SU-DHL-6 (cell line): ENCODE results near the gene HNRNPLL.

Experiments
- H2AFZ ChIP-seq: fragments of 200-600 bp; sonication (generic); 2 replicates; pipeline ENCODE4 v1.6.1; 2014; ENCODE audit warnings: low read depth, mild to moderate bottlenecking, moderate library complexity, mixed read lengths, antibody characterized with exemption, low read length; ENCODE audit not compliant: severe bottlenecking
- H3F3A ChIP-seq: fragments of 200-600 bp; shearing (Covaris generic); 2 replicates; pipeline ENCODE4 v1.6.0; 2016; ENCODE audit warnings: antibody characterized with exemption, mild to moderate bottlenecking; ENCODE audit not compliant: insufficient read depth
- H3K27ac ChIP-seq: fragments of 200-600 bp; sonication (generic); 2 replicates; pipeline ENCODE4 v1.5.1; 2016; ENCODE audit warnings: low read depth, mild to moderate bottlenecking, low read length, moderate library complexity, mixed read lengths
- H3K27me3 ChIP-seq: fragments of 200-600 bp; sonication (generic), shearing (Covaris generic); 2 replicates; pipeline ENCODE4 v1.6.0; 2014; ENCODE audit warnings: mild to moderate bottlenecking, low read length
- H3K36me3 ChIP-seq: fragments of 200-600 bp; sonication (generic); 2 replicates; pipeline ENCODE4 v1.6.1; 2014; ENCODE audit warnings: mild to moderate bottlenecking, low read length, mixed read lengths
- H3K4me2 ChIP-seq: fragments of 300-600, 200-600 bp; shearing (Covaris generic), sonication (generic); 2 replicates; pipeline ENCODE4 v1.6.0; 2014; ENCODE audit warnings: low read length, low read depth, mild to moderate bottlenecking; ENCODE audit not compliant: poor library complexity, severe bottlenecking
- H3K4me3 ChIP-seq: fragments of 200-600 bp; sonication (generic); 2 replicates; pipeline ENCODE4 v1.5.1; 2014; ENCODE audit warnings: antibody characterized with exemption, low read length, mild to moderate bottlenecking, mixed read lengths; ENCODE audit not compliant: insufficient read depth, poor library complexity, severe bottlenecking
- H3K79me2 ChIP-seq: fragments of 200-600 bp; sonication (generic); 2 replicates; pipeline ENCODE4 v1.6.1; 2014; ENCODE audit warnings: mild to moderate bottlenecking, low read length, moderate library complexity; ENCODE audit not compliant: insufficient read depth
- H3K9ac ChIP-seq: fragments of 200-600 bp; sonication (generic); 2 replicates; pipeline ENCODE4 v1.7.0; 2014; ENCODE audit warnings: mild to moderate bottlenecking, low read length
- H3K9me2 ChIP-seq: fragments of 200-600 bp; sonication (generic); replicated peaks from 2 replicates; pipeline ENCODE4 v1.6.1; 2014; ENCODE audit warnings: low read length; ENCODE audit not compliant: insufficient read depth
- H3K9me3 ChIP-seq: fragments of 200-600 bp; sonication (generic); 2 replicates; pipeline ENCODE4 v1.6.1; 2014; ENCODE audit warnings: low read length, mixed read lengths; ENCODE audit not compliant: insufficient read depth
- H4K20me1 ChIP-seq: fragments of 200-600 bp; sonication (generic); 2 replicates; pipeline ENCODE4 v1.6.1; 2014; ENCODE audit warnings: low read depth, mild to moderate bottlenecking, antibody characterized with exemption, low read length, moderate library complexity, mixed read lengths
- EZH2phosphoT487 ChIP-seq: fragments of 200-600 bp; sonication (generic), shearing (Covaris generic); conservative IDR thresholded peaks from 2 replicates; pipeline ENCODE4 v1.6.1; 2018; ENCODE audit warnings: mild to moderate bottlenecking, antibody characterized with exemption, low read length, moderate library complexity, mixed read lengths
- TF ChIP-seq, protein P1 (sequence below): fragments of 200-600 bp; sonication (generic); IDR thresholded peaks from one replicate; pipeline ENCODE4 v1.5.1; 2017; ENCODE audit warnings: antibody characterized with exemption, mild to moderate bottlenecking, low read length, moderate library complexity; ENCODE audit not compliant: insufficient read depth, poor library complexity, severe bottlenecking

Gene HNRNPLL

DNA sequence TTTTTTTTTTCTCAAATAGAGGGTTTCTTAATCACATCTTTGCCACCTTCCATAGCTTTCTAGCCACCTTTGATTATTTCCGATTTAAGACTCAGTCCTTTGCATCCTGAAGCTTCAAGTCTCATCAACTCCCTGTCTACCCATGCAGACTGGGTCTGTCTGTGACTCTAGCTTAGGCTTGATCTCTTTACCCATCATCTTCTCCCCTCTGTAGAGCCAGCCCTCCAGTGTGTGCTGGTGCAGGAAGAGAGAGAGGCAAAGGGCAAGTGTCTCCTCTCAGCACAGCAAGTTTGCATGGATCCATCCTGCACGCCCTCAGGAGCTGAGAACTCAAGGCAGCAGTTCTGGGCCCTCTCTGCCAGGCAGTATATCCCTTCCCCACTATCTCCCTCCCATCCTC lies 70.4 kb downstream of the HNRNPLL start:
- no peaks in the 10 kb centered on the region for H3F3A ChIP-seq
- H3K4me2 ChIP-seq: no peak overlapping the region
- no peak overlapping the region for H3K27ac ChIP-seq
- H3K9me2 ChIP-seq: no peaks in the 10 kb centered on the region
- H3K9me3 ChIP-seq: no peaks in the 10 kb centered on the region
- H3K9ac ChIP-seq: no peak overlapping the region
- TF ChIP-seq EZH2phosphoT487: no peak
- TF ChIP-seq, protein P1, sequence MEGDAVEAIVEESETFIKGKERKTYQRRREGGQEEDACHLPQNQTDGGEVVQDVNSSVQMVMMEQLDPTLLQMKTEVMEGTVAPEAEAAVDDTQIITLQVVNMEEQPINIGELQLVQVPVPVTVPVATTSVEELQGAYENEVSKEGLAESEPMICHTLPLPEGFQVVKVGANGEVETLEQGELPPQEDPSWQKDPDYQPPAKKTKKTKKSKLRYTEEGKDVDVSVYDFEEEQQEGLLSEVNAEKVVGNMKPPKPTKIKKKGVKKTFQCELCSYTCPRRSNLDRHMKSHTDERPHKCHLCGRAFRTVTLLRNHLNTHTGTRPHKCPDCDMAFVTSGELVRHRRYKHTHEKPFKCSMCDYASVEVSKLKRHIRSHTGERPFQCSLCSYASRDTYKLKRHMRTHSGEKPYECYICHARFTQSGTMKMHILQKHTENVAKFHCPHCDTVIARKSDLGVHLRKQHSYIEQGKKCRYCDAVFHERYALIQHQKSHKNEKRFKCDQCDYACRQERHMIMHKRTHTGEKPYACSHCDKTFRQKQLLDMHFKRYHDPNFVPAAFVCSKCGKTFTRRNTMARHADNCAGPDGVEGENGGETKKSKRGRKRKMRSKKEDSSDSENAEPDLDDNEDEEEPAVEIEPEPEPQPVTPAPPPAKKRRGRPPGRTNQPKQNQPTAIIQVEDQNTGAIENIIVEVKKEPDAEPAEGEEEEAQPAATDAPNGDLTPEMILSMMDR: no peak
- H3K79me2 ChIP-seq: no peaks in the 10 kb centered on the region
- no peaks in the 10 kb centered on the region for H3K36me3 ChIP-seq
- no peaks in the 10 kb centered on the region for H3K27me3 ChIP-seq
- no peaks in the 10 kb centered on the region for H4K20me1 ChIP-seq
- no peak overlapping the region for H3K4me3 ChIP-seq
- peak overlapping the region; percentile 83 for H2AFZ ChIP-seq

DNA sequence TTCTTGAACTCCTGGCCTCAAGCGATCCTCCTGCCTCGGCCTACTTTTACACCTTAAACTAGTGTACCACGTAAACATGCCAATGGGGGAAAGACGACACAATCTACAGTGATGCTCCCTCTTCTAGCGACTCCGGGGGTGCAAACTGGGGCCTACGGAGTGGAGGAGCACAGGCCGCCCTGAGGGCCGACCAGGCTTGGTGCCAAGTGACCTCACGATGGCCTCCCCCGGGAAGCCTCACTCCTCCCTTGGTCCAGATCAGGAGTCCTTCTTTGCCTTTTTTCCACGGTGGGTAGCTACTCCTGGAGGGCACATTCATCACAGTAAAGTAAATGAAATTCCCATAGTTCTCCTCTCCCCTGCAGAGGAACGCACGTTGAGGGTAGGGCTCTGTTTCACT lies 73.5 kb downstream of the HNRNPLL start:
- H3K36me3 ChIP-seq: no peaks in the 10 kb centered on the region
- H3K79me2 ChIP-seq: no peaks in the 10 kb centered on the region
- H3F3A ChIP-seq: no peaks in the 10 kb centered on the region
- H3K27me3 ChIP-seq: no peaks in the 10 kb centered on the region
- H2AFZ ChIP-seq: no peak overlapping the region
- no peak overlapping the region for H3K4me3 ChIP-seq
- H3K9me3 ChIP-seq: no peaks in the 10 kb centered on the region
- H3K27ac ChIP-seq: no peak overlapping the region
- no peaks in the 10 kb centered on the region for H4K20me1 ChIP-seq
- H3K9ac ChIP-seq: no peak overlapping the region
- H3K9me2 ChIP-seq: no peaks in the 10 kb centered on the region
- H3K4me2 ChIP-seq: no peak overlapping the region
- TF ChIP-seq EZH2phosphoT487: no peak
- TF ChIP-seq, protein P1: no peak

DNA sequence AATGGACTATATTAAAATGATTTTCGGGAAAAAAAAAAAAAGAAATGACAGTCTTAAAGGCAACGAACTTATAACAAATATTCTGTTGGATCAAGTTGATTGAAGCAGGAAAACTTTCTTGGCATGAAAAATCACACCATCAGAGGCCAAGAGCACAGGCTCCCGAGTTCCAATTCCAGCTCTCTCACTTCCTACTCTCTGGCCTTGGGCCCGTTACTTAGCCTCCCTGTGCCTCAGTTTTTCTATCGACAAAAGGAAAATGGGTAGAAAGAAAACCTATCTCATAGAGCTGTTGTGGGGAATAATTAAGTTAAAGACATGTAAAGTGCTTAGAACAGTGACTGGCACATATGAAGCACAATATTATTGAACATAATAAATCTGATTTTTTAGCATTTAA lies 74.2 kb downstream of the HNRNPLL start:
- no peak overlapping the region for H3K9ac ChIP-seq

More for the DNA sequence above, 74.2 kb downstream of the HNRNPLL start:
- H3K27me3 ChIP-seq: no peaks in the 10 kb centered on the region
- no peaks in the 10 kb centered on the region for H3K9me2 ChIP-seq
- TF ChIP-seq, protein P1: no peak
- no peak for TF ChIP-seq EZH2phosphoT487
- no peaks in the 10 kb centered on the region for H3K79me2 ChIP-seq
- no peaks in the 10 kb centered on the region for H3K9me3 ChIP-seq
- no peak overlapping the region for H3K4me2 ChIP-seq
- H3K27ac ChIP-seq: no peak overlapping the region
- H3K36me3 ChIP-seq: no peaks in the 10 kb centered on the region
- H3K4me3 ChIP-seq: no peak overlapping the region
- no peaks in the 10 kb centered on the region for H3F3A ChIP-seq
- H4K20me1 ChIP-seq: no peaks in the 10 kb centered on the region
- no peak overlapping the region for H2AFZ ChIP-seq
